ENCODE results near the gene PNPLA3. TPM values are rescaled to one million over a fixed set of nuclear protein-coding genes. Genes with fewer than 3 reads are reported as not detected.

PNPLA3 gene
- total and polyA plus RNA-seq, 9 of the 15 experiments (the other 6 are each of a cell fraction or from before 2014, with no cell fraction given) = 0.20 to 0.48 (median 0.38) TPM; not detected in 6

DNA sequence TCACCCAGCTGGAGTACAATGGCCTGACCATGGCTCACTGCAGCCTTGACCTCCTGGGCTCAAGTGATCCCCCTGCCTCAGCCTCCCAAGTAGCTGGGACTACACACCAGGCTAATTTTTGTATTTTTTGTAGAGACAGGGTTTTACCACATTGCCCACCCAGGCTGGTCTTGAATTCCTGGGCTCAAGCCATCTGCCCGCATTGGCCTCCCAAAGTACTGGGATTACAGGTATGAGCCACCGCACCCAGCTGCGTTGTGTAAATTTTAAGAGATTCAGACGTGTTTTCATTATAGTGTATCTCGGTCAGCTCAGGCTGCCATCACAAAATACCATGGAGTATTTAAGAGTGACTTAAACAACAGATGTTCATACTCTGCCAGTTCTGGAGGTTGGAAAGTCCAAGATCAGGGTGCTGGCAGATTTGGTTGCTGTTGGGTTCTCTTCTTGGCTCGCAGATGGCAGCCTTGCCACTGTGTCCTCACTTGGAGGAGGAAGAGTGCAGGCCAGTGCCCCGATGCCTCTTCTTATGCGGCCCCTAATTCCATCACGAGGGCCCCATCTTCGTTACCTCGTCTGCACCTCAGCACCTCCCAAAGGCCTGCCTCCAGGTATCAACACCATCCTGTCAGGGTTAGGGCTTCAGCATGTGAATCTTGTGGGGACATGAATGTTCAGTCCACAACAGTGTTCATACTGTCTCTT is 67.9 kb downstream of the PNPLA3 start:
- POLR2A ChIA-PET = no interaction called here
- no peak overlapping the region for H3K4me2 ChIP-seq (ENCODE audit: insufficient read depth, low read length)
- 92% methylated on average over 7 of the region's 11 CpGs for WGBS (ENCODE audit: insufficient coverage, low coverage, missing lambda C conversion rate)
- peaks cover 83% of the 10 kb centered on the region; the same call in 2 of the 3 replicates for H3K36me3 ChIP-seq (ENCODE audit: control insufficient read depth, insufficient read depth, low read length)
- no peaks in the 10 kb centered on the region for H3K27me3 ChIP-seq (ENCODE audit: control insufficient read depth in 2 of 2, insufficient read depth in 2 of 2, low read length in 2 of 2)
- H2AFZ ChIP-seq (ENCODE audit: low read depth, low read length) = no peak overlapping the region
- H4K20me1 ChIP-seq (replicated peaks; ENCODE audit: control insufficient read depth, insufficient read depth, low read length) = peaks cover 10% of the 10 kb centered on the region; the same call in 1 of the 2 replicates
- ATAC-seq (no peak), FAIRE-seq (no peak), DNase-seq (ENCODE audit: extremely low read depth in 1 of 4, low spot score in 3 of 4) (no peak)
- peaks cover 0 to 7% of the 10 kb centered on the region in 2 experiments; a peak in 1 of 5 replicates for H3K4me1 ChIP-seq (replicated peaks in 1 of 2; ENCODE audit: control insufficient read depth in 2 of 2, insufficient read depth in 2 of 2, low read length in 2 of 2)
- H3K4me3 ChIP-seq = no peak overlapping the region
- in situ Hi-C loops (cut with MboI) (no loop called here), intact Hi-C loops (cut with micrococcal nuclease) (loop anchor here (10.0 kb wide), 1 partner anchor 633 kb away; no protein-coding TSS in a partner anchor)
- H3K79me2 ChIP-seq (ENCODE audit: control insufficient read depth, insufficient read depth, low read length) = no peaks in the 10 kb centered on the region
- no TSS peak for BruUV-seq (replicated peaks)
- CTCF ChIA-PET (ENCODE audit: low intra/inter-chr PET ratio) = no interaction called here
- H3K9me1 ChIP-seq (ENCODE audit: control insufficient read depth, insufficient read depth, low read length) = no peaks in the 10 kb centered on the region
- no peak overlapping the region for H3K9ac ChIP-seq (ENCODE audit: insufficient read depth in 1 of 2, low read depth in 2 of 2, low read length in 2 of 2)
- no peaks in the 10 kb centered on the region for H3K9me3 ChIP-seq (replicated peaks; ENCODE audit: control insufficient read depth, insufficient read depth, low read depth, low read length)
- no peak overlapping the region for H3K27ac ChIP-seq (ENCODE audit: extremely low read depth, low read depth, low read length)
- TF ChIP-seq SREBF1 (IDR thresholded peaks at IDR 0.05; ENCODE audit: borderline replicate concordance, low read depth, low read length) = no peak
- no peak for TF ChIP-seq HDAC6 (IDR thresholded peaks at IDR 0.05; ENCODE audit: low read depth, low read length)
- TF ChIP-seq RBFOX2 (IDR thresholded peaks at IDR 0.05; ENCODE audit: low read depth, low read length) = no peak
- TF ChIP-seq E2F8 (IDR thresholded peaks at IDR 0.05; ENCODE audit: low read depth, partially characterized antibody) = no peak
- no peak for TF ChIP-seq TSC22D4 (tag; IDR thresholded peaks at IDR 0.05)
- TF ChIP-seq MXI1 (IDR thresholded peaks at IDR 0.05; ENCODE audit: low read depth, low read length) = no peak
- no peak for TF ChIP-seq SMARCE1 (IDR thresholded peaks at IDR 0.05)
- TF ChIP-seq ZBTB2 (IDR thresholded peaks at IDR 0.05) = no peak
- TF ChIP-seq, protein P1, sequence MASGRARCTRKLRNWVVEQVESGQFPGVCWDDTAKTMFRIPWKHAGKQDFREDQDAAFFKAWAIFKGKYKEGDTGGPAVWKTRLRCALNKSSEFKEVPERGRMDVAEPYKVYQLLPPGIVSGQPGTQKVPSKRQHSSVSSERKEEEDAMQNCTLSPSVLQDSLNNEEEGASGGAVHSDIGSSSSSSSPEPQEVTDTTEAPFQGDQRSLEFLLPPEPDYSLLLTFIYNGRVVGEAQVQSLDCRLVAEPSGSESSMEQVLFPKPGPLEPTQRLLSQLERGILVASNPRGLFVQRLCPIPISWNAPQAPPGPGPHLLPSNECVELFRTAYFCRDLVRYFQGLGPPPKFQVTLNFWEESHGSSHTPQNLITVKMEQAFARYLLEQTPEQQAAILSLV (tag; IDR thresholded peaks at IDR 0.05) = no peak
- TF ChIP-seq TCF7 (IDR thresholded peaks at IDR 0.05; ENCODE audit: borderline replicate concordance) = no peak
- TF ChIP-seq HNRNPUL1 (IDR thresholded peaks at IDR 0.05; ENCODE audit: low read length) = no peak
- TF ChIP-seq CBFA2T3 (IDR thresholded peaks at IDR 0.05) = no peak
- no peak for TF ChIP-seq RCOR1 (IDR thresholded peaks at IDR 0.05; ENCODE audit: borderline replicate concordance in 1 of 2, low read depth in 2 of 2, low read length in 2 of 2)

Measured in K562 (cell line).